Fibroblast of the conjunctiva (primary cell): ENCODE results near the gene TMEM54.

Experiments
- DNase-seq: peaks from one replicate; pipeline ENCODE4 v3.0.0-alpha.2; 2010; ENCODE audit warnings: low read depth

The TMEM54 gene

DNA sequence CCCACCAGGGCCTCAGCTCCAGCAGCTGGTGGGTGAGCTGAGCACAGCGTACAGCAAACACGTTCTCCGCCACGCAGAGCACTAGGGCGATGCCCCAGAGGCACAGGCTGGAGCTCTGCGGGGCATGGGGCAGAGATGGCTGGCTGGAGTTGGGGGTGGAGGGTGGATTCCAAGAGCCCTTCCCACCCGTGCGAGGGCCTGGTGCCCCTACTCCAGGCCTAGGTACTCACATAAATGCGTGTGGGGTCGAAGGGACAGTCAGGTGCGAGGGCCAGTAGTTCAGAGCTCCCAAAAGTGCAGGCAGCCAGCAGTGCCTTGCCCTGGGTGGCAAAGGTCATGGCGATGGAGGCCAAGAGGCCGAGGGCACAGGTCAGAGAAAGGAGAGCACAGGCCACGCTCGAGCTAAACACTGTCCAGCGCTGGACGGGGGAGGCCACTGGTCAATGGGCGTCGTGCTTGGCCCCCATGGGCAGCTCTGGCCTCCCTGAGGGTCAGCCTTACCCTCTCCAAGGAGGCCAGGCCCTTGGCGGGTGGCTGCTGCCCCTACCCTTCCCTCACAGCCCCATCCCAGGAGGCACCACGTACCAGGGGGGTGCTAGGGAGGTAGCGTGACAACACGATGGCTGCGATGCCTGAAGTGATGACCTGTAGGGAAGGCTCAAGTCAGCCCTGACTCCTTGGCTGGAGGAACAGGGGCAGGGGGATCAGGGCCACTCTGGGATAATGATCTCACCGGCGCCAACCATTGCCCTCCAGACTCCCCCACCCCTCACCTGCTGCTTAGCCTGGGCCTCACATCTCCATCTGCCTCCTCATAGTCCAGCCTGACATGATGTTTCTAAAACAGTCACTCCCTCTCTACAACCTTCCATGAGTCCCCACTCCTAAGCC, 5.6 kb downstream of the TMEM54 start:
- no peak for DNase-seq

DNA sequence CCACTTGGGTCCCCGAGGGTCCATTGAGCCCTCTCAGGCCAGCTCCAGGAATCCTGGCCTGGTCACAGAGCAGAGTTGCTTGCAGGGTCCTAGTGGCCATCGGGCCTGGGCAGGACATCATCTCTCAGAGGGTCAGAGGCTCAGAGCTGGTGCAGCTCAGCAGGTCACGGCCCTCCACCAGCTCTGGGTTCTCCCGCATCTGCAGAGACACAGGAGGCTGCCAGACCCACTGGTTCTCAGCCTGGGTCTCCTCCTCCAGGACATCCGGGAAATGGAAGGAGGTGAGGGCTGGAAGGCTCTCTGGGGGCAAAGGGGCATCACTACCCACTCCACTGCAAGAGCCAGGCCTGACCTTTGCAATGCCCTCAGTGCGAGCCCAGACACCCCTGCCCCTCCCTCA, 6.5 kb downstream of the TMEM54 start:
- no peak for DNase-seq

DNA sequence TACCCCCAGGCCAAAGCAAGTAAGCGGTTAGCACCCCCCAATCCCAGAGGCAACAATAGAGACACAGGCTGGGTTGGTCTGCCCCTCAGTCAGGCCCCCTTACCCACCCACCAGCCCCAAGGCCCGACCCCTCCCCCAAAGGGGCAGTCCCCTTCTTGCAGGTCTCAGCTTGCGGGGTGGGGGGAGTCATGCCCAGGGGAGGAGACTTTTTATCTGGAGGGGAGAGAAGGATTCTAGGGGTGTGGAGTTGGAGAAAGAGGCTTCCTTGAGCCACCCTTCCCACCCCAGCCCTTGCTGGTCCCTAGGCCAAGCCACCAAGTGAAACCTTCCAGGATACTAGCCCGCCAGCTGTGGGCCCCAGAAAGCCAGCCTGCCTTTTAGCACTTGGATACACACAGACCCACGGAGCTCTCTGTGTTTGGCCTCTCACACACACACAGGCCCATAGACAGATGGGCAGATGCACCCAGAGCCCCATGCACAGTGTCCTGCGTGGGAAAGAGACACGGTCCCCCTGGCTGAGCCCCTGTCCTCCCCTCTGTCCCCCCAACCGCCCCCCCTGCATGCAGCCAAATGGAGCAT, 7.1 kb downstream of the TMEM54 start:
- DNase-seq: no peak

GRCh38 chr1:32893198-32894018, 7.8 kb downstream of the TMEM54 start:
- no peak for DNase-seq

GRCh38 chr1:32892368-32893197, 8.6 kb downstream of the TMEM54 start:
- no peak for DNase-seq

DNA sequence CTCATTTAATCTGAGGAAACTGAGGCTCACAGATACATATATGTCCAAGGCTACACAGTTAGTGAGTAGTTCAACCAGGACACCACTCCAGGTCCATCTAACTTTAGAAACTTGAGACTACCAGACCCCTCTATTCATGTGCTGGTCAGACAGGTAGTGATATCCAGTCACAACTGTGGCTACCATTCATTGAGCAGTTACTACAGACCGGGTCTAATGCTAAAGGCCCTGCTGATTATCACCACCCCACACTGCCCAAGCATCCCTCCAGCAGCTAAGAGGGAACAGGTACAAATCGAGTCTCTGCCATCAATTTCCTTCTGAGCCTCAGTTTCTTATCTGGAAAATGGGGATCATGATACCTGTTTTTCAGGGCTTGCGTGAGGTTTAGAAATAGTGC, 9.6 kb downstream of the TMEM54 start:
- no peak for DNase-seq

DNA sequence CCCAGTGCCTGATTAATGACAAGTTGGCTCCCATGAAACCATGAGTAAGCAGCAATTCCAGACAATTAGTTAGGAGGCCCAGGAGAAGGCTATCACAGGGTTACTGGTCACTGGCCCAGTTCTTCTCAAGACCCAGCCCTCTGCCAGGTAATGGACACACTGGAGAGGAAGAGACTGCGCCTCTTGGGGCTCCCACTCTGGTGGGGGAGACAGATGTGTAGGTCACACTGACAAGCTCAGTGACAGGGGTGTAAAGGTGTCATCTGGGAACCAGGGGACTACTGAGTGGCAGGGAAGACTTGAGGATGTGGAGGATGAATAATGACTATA, 10.0 kb downstream of the TMEM54 start:
- DNase-seq: no peak

- DNase-seq: no peak
Observed at GRCh38 chr1:32890516-32891240, 10.5 kb downstream of the TMEM54 start.

DNA sequence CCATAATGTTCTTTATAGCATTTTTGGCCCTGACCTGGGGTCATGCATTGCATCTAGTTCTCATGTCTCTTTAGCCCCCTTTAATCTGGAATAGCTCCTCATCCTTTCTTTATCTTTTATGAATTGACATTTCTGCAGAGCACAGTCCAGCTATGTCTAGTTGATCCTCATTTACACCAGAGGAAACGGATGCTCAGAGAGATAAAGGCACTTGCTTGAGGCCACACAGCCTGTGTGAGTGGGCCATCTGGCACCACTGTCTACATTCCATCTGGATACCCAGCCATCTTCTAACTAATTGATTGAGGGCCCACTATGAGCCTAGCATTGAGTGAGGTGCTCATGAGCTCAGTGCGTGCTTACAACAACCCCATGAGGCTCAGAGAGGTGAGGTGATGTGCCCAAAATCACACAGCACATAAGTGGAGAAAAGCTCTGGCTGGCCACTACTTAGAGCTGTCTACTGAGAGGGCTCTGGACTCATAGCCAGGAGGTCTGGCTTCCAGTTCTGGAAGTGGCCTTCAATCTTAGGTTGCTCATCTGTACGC, 11.4 kb downstream of the TMEM54 start:
- DNase-seq: no peak

- DNase-seq: no peak
Observed at GRCh38 chr1:32888677-32889420, 12.3 kb downstream of the TMEM54 start.

DNA sequence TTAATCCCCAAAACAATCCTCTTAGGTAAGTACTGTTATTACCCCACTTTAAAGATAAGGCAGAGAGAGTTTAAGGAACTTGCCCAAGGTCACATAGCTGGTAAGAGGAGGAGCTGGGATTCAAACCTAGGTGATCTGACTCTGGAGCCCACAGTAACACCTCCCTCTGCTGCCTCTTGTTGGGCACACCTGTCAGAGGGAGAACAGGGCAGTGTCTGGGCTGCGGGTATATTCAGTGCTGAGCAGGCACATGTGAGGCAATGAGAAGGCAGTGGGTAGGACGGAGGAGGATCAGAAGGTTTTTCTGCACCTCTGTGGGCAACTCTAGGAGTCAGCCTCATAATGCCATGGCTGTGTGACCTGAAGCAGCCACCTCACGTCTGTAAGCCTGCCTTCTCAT, 13.1 kb downstream of the TMEM54 start:
- no peak for DNase-seq

GRCh38 chr1:32887623-32888022, 13.6 kb downstream of the TMEM54 start:
- DNase-seq: no peak

DNA sequence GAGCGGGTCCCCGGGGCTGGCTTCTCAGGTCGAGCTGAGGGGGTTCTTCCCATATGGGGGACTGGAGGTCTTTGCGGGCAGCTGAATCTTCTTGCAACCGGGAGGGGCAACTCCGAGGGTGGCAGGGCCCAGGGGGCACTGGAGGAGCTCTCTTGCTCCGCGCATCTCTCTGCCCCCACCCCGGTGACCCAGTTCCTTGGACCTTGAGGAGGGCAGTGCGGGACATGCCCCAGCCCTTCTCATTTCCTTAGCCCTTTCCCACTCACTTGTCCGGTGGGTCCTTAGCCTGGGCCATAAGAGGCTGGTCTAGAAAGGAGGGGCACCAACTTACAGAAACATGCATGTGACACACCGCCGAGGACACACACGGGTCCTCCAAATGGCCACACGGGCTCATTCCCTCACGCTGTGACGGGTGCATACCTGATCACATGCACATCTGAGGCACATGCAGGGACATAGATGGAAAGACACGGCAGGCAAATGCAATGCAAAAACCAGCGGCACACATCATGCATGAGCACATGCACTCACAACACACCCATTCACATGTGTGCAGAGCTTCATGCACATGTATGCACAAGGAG, 14.3 kb downstream of the TMEM54 start:
- no peak for DNase-seq

DNA sequence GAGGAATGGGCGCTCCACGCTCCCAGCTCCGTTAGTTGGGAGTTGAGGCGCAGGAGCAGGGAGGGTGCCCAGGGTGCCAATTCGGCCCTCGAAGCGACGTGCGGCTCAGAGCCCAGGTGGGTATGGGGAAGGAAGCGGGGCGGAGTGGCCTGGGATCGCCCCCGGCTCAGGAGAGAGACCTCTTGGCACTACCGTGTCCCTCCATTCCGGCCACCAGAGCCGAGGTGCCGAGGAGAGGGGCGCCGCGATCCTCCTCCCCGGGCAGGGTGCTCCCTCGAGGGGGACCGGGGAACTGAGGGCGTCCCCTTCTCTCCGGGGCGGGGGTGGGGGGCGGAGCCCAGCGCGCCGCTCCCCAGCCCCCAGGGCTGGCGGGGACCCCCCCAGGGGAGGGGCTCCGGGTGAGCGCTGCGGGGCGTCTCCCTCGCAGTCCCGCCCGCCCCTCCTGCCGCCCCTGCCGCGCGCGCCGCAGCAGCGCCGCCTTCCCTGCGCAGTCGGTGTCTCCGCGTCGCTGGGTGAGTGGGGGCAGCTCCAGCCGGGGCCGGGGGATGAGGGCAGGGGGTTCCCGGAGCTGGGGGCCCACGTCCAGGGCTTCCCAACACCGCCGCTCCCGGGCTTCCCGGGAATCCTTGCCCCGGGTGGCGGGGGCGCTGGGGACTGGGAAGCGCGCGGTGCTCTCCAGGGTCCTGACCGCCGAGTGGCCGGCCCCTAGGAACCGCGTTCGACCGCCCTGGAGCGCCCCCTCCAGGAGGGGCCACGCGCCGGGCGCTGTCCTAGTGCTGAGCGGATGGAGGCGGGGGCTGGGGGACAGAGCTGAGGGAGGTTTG, 15.0 kb downstream of the TMEM54 start, which contains the start of gene HPCA:
Gene HPCA, plus strand, starts transcription at position 488 of the 824 bp plus-strand sequence. CDS start 2,408 bp downstream, outside the sequence.
- DNase-seq: no peak

GRCh38 chr1:32885676-32886003, 15.5 kb downstream of the TMEM54 start:
- DNase-seq: no peak

DNA sequence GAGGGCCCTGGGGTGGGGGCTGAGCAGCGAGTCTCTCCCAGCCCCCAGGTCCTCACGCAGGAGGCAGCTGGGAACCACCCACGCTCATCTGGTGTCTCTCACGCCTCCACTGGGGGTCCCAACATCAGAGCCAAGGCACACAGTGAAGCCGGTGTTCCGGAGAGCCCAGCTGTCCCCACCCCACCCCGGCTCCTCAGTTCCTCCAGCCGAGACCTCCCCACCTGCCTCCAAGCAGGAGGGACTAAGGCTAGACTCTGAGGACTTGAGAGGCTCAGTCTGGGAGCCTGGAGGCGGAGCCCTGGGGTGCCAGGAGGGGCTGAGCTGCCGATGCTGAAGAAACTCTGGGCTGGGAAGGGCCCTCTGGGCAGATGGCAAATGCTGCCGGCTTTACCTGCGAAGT, 16.5 kb downstream of the TMEM54 start:
- no peak for DNase-seq

DNA sequence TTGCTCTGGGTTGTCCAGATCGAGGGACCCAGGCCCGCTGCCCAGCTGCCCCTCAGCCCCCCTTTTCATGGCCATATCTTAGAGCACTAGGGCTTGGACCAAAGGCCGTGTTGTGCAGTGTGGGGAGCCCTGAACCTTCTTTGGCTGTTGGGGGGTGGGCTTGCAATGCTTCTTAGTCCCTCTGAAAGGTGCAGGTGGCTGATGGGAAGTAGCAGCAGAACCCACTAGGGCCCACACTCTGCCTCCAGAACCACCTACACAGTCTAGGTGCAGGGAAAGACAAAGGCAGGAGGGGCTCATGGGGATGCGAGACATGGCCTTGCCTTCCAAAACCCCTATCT, 17.2 kb downstream of the TMEM54 start:
- no peak for DNase-seq

- DNase-seq: no peak
Observed at GRCh38 chr1:32883338-32884031, 17.7 kb downstream of the TMEM54 start.
